Measurements from ENCODE around the gene SLIT3. TPM values are rescaled to one million over a fixed set of nuclear protein-coding genes. Genes with fewer than 3 reads are reported as not detected.

The SLIT3 gene
- total RNA-seq, 1 experiment from 2014 or later: not detected

DNA sequence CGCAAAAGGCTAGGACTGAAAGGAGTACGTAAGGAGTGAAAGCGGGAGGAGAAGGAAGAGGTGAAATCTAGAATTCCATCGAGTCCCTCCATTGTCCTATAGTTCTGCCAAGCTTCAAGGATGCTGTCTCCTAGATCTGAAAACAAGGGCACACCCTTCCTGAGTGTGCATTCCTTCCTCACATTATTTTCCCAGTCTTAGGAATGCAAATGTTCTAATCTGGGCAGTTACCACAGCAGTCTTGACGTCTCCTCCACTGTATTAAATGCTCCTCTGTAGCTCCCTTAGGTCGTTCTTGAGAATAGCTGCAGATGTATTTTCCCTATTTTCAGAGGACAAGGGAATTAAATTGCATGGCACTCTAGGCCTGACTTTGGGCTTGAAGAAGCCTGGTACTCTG is 127.6 kb downstream of the SLIT3 start:
- Histone ChIP-seq H3K27me3 (ENCODE audit: insufficient read depth, low read depth) (peaks cover 54% of the 10 kb centered on the region), H3K9me2 (ENCODE audit: insufficient read depth) (no peaks in the 10 kb centered on the region), H3K36me3 (ENCODE audit: low read depth) (no peaks in the 10 kb centered on the region), H3K4me1 (replicated peaks; ENCODE audit: insufficient read depth) (no peaks in the 10 kb centered on the region), H3K79me2 (ENCODE audit: low read depth) (no peaks in the 10 kb centered on the region), H3F3A (ENCODE audit: insufficient read depth, low read depth) (no peaks in the 10 kb centered on the region), H3K27ac (no peak overlapping the region), H3K4me3 (no peak overlapping the region), H3K4me2 (no peak overlapping the region), H3K9me3 (ENCODE audit: insufficient read depth, low read depth) (no peaks in the 10 kb centered on the region), H2AFZ (no peak overlapping the region), H4K20me1 (ENCODE audit: insufficient read depth) (no peaks in the 10 kb centered on the region)
- POLR2A ChIA-PET (ENCODE audit: unreplicated experiment): no interaction called here
- no peak for TF ChIP-seq EZH2 (IDR thresholded peaks at IDR 0.05; ENCODE audit: low read depth)
- TF ChIP-seq, protein P1, sequence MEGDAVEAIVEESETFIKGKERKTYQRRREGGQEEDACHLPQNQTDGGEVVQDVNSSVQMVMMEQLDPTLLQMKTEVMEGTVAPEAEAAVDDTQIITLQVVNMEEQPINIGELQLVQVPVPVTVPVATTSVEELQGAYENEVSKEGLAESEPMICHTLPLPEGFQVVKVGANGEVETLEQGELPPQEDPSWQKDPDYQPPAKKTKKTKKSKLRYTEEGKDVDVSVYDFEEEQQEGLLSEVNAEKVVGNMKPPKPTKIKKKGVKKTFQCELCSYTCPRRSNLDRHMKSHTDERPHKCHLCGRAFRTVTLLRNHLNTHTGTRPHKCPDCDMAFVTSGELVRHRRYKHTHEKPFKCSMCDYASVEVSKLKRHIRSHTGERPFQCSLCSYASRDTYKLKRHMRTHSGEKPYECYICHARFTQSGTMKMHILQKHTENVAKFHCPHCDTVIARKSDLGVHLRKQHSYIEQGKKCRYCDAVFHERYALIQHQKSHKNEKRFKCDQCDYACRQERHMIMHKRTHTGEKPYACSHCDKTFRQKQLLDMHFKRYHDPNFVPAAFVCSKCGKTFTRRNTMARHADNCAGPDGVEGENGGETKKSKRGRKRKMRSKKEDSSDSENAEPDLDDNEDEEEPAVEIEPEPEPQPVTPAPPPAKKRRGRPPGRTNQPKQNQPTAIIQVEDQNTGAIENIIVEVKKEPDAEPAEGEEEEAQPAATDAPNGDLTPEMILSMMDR (conservative IDR thresholded peaks at IDR 0.05): no peak
- no TSS peak for BruUV-seq (replicated peaks)
- intact Hi-C loops (cut with micrococcal nuclease; ENCODE audit: unreplicated experiment): no loop called here
- DNase-seq: no peak
- CTCF ChIA-PET: no interaction called here

DNA sequence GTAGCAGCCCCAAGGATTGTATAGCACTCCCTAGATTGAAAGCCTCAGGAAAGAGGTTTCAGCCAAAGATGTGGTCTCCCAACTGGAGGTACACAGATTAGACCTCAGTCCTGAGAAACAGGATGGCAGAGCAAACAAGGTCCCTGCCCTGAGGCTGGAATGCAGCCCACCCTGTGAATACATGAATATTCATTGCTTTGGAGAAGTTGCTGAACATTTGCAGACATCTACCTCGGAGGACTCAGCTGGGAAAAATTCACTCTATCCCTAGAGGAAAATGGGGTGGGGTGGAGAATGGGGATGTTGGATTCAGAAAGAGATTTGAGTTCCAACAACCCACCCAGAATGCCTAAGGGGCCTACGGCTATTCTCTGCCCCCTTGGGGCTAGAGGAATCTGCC is 129.4 kb downstream of the SLIT3 start:
- BruUV-seq (replicated peaks): no TSS peak
- Histone ChIP-seq H3K27me3 (ENCODE audit: insufficient read depth, low read depth) (peaks cover 65% of the 10 kb centered on the region), H3F3A (ENCODE audit: insufficient read depth, low read depth) (no peaks in the 10 kb centered on the region), H3K27ac (no peak overlapping the region), H3K4me1 (replicated peaks; ENCODE audit: insufficient read depth) (no peaks in the 10 kb centered on the region), H3K4me3 (no peak overlapping the region), H3K4me2 (no peak overlapping the region), H2AFZ (no peak overlapping the region), H3K9me3 (ENCODE audit: insufficient read depth, low read depth) (no peaks in the 10 kb centered on the region), H3K9me2 (ENCODE audit: insufficient read depth) (no peaks in the 10 kb centered on the region), H4K20me1 (ENCODE audit: insufficient read depth) (no peaks in the 10 kb centered on the region), H3K36me3 (ENCODE audit: low read depth) (no peaks in the 10 kb centered on the region), H3K79me2 (ENCODE audit: low read depth) (no peaks in the 10 kb centered on the region)
- ChIA-PET POLR2A (ENCODE audit: unreplicated experiment) (no interaction called here), CTCF (no interaction called here)
- intact Hi-C loops (cut with micrococcal nuclease; ENCODE audit: unreplicated experiment): no loop called here
- DNase-seq: no peak
- TF ChIP-seq EZH2 (IDR thresholded peaks at IDR 0.05; ENCODE audit: low read depth): no peak
- TF ChIP-seq, protein P1 (conservative IDR thresholded peaks at IDR 0.05): no peak

DNA sequence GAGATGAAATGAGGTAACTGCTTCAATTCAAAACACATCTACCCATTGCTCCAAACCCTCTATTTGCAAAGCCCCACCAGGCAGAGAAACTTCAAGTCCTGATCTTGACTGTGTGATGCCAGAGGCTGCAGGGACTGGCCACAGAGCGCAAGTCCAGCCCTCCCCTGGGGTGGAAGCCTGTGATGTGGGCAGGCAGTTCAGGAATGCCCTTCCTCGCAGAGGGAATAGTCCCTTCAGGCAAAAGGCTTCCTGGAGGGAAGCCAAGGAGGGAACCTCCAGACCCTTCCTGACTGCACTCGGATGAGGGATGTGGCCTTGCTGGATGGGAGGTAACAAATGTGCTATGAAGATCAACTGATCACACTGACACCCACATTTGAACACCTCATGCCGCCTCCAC is 131.2 kb downstream of the SLIT3 start:
- CTCF ChIA-PET: no interaction called here
- H3K27me3 ChIP-seq (ENCODE audit: insufficient read depth, low read depth): peaks cover 67% of the 10 kb centered on the region

More for the DNA sequence above, 131.2 kb downstream of the SLIT3 start:
- no peak for DNase-seq
- H2AFZ ChIP-seq: no peak overlapping the region
- no TSS peak for BruUV-seq (replicated peaks)
- POLR2A ChIA-PET (ENCODE audit: unreplicated experiment): no interaction called here
- H3K4me3 ChIP-seq: no peak overlapping the region
- no peaks in the 10 kb centered on the region for H3F3A ChIP-seq (ENCODE audit: insufficient read depth, low read depth)
- H4K20me1 ChIP-seq (ENCODE audit: insufficient read depth): no peaks in the 10 kb centered on the region
- no peaks in the 10 kb centered on the region for H3K9me3 ChIP-seq (ENCODE audit: insufficient read depth, low read depth)
- no peak overlapping the region for H3K27ac ChIP-seq
- no peaks in the 10 kb centered on the region for H3K79me2 ChIP-seq (ENCODE audit: low read depth)
- no peaks in the 10 kb centered on the region for H3K9me2 ChIP-seq (ENCODE audit: insufficient read depth)
- H3K4me2 ChIP-seq: no peak overlapping the region
- no peaks in the 10 kb centered on the region for H3K4me1 ChIP-seq (replicated peaks; ENCODE audit: insufficient read depth)
- H3K36me3 ChIP-seq (ENCODE audit: low read depth): no peaks in the 10 kb centered on the region
- intact Hi-C loops (cut with micrococcal nuclease; ENCODE audit: unreplicated experiment): no loop called here
- TF ChIP-seq, protein P1 (conservative IDR thresholded peaks at IDR 0.05): no peak
- TF ChIP-seq EZH2 (IDR thresholded peaks at IDR 0.05; ENCODE audit: low read depth): no peak

Data from PC-9 (cell line).